ENCODE results near the gene TLL2. TPM values are rescaled to one million over a fixed set of nuclear protein-coding genes. Genes with fewer than 3 reads are reported as not detected.

Gene TLL2
- total and polyA plus RNA-seq, 2 experiments from 2014 or later, result 2.6 to 3.0 TPM

- TF ChIP-seq ZNF462 (CRISPR knock-in tag; IDR thresholded peaks at IDR 0.05) (no peak), ZNF114 (CRISPR knock-in tag; IDR thresholded peaks at IDR 0.05) (no peak)
These were observed 113.3 kb downstream of the TLL2 start (continued) for GRCh38 chr10:96400465-96400864.

GRCh38 chr10:96397902-96398301, 115.8 kb downstream of the TLL2 start:
- Mint-ChIP-seq H3K27ac (no peak overlapping the region), H3K4me3 (no peak overlapping the region), H3K36me3 (ENCODE audit: low read depth) (no peaks in the 10 kb centered on the region), H3K4me1 (peaks cover 28% of the 10 kb centered on the region), H3K9me3 (no peaks in the 10 kb centered on the region), H3K27me3 (ENCODE audit: insufficient read depth, low read depth, poor library complexity) (peaks cover 5% of the 10 kb centered on the region)
- Histone ChIP-seq H3K27ac (ENCODE audit: low read depth) (no peak overlapping the region), H3K4me3 (no peak overlapping the region), H2AFZ (no peak overlapping the region), H3K36me3 (ENCODE audit: insufficient read depth) (no peaks in the 10 kb centered on the region), H3K79me2 (replicated peaks; ENCODE audit: insufficient read depth) (no peaks in the 10 kb centered on the region), H3K4me1 (ENCODE audit: insufficient read depth) (peaks cover 19% of the 10 kb centered on the region), H4K20me1 (replicated peaks; ENCODE audit: insufficient read depth) (no peaks in the 10 kb centered on the region), H3K9me2 (ENCODE audit: insufficient read depth) (no peaks in the 10 kb centered on the region), H3F3A (replicated peaks; ENCODE audit: low read depth) (no peaks in the 10 kb centered on the region), H3K27me3 (ENCODE audit: insufficient read depth) (no peaks in the 10 kb centered on the region), H3K4me2 (no peak overlapping the region)
- ATAC-seq, result no peak
- no peak for DNase-seq (ENCODE audit: low spot score)
- no peak for TF ChIP-seq CTCF (conservative IDR thresholded peaks at IDR 0.05; ENCODE audit: low read depth in 2 of 2)
- no peak for TF ChIP-seq POLR2AphosphoS5 (IDR thresholded peaks at IDR 0.05; ENCODE audit: low read depth)
- no peak for TF ChIP-seq EZH2 (IDR thresholded peaks at IDR 0.05; ENCODE audit: low read depth, unreplicated experiment)
- no peak for TF ChIP-seq EZH2phosphoT487 (IDR thresholded peaks at IDR 0.05; ENCODE audit: unreplicated experiment)
- TF ChIP-seq ZNF114 (CRISPR knock-in tag; IDR thresholded peaks at IDR 0.05), result no peak
- no peak for TF ChIP-seq REST (IDR thresholded peaks at IDR 0.05; ENCODE audit: unreplicated experiment)
- no peak for TF ChIP-seq ETS1 (IDR thresholded peaks at IDR 0.05)
- TF ChIP-seq NANOG (IDR thresholded peaks at IDR 0.05; ENCODE audit: borderline replicate concordance), result no peak
- TF ChIP-seq JUNB (IDR thresholded peaks at IDR 0.05; ENCODE audit: unreplicated experiment), result no peak
